ENCODE data around the gene SLC39A5. TPM values are rescaled to one million over a fixed set of nuclear protein-coding genes. Genes with fewer than 3 reads are reported as not detected.

The SLC39A5 gene
- polyA plus RNA-seq, 1 of the 3 experiments (the other 2 are of a cell fraction) = 0.12 TPM

GRCh38 chr12:56222531-56222895 lies 7.3 kb upstream of the SLC39A5 start:
- H3K79me2 ChIP-seq (ENCODE audit: insufficient read depth) = peaks cover 35% of the 10 kb centered on the region
- H3K9me2 ChIP-seq = no peaks in the 10 kb centered on the region
- H3K36me3 ChIP-seq (replicated peaks in 1 of 2; ENCODE audit: control insufficient read depth in 1 of 2, insufficient read depth in 2 of 2, low read length in 1 of 2) = no peaks in the 10 kb centered on the region
- peak overlapping the region; percentile 80 for H3K4me2 ChIP-seq
- no peaks in the 10 kb centered on the region for H3K9me3 ChIP-seq
- peak overlapping the region; percentile 61; the same call in 1 of the 2 replicates for H2AFZ ChIP-seq (ENCODE audit: low read depth)
- peaks cover 24% of the 10 kb centered on the region for H3F3A ChIP-seq (replicated peaks; ENCODE audit: insufficient read depth)
- H3K4me3 ChIP-seq (ENCODE audit: low read depth in 2 of 2, low read length in 1 of 2) = peak overlapping the region; percentile 71 to 85
- peak overlapping the region; percentile 93 to 98 for H3K27ac ChIP-seq (ENCODE audit: low read depth in 2 of 2, low read length in 1 of 2)
- ChIA-PET POLR2A (interaction anchor here (0.9 to 3.0 kb wide), 11 partner anchors 14 to 118 kb away, joined by 3 to 23 read pairs (median 6); partner anchors contain the start of genes ANKRD52, CNPY2, ESYT1 and PA2G4), CTCF (interaction anchor here (0.6 to 4.1 kb wide), 23 partner anchors 10 to 886 kb away, joined by 3 to 47 read pairs (median 5); partner anchors contain the start of genes ANKRD52, COQ10A, ESYT1 and SMARCC2)
- WGBS (ENCODE audit: low lambda C conversion rate) = 57% methylated on average over 4 of the region's 4 CpGs
- no peaks in the 10 kb centered on the region for H4K20me1 ChIP-seq (ENCODE audit: insufficient read depth)
- H3K27me3 ChIP-seq (ENCODE audit: insufficient read depth) = no peaks in the 10 kb centered on the region
- DNase-seq = no peak
- H3K4me1 ChIP-seq (ENCODE audit: control insufficient read depth in 1 of 2, insufficient read depth in 2 of 2, low read depth in 1 of 2, low read length in 1 of 2) = peaks cover 13 to 22% of the 10 kb centered on the region in 2 experiments; a peak in 2 of 4 replicates
- peak overlapping the region; percentile 96 for H3K9ac ChIP-seq
- no peak for TF ChIP-seq CHD2 (IDR thresholded peaks at IDR 0.05; ENCODE audit: low read length, partially characterized antibody)
- no peak for TF ChIP-seq MEF2A (IDR thresholded peaks at IDR 0.05; ENCODE audit: borderline replicate concordance, low read depth)
- no peak for TF ChIP-seq IRF3 (IDR thresholded peaks at IDR 0.05; ENCODE audit: low read depth, low read length)
- no peak for TF ChIP-seq PBX3 (IDR thresholded peaks at IDR 0.05)
- no peak for TF ChIP-seq SIN3A (IDR thresholded peaks at IDR 0.05; ENCODE audit: borderline replicate concordance, low read depth, low read length)
- TF ChIP-seq TCF12 (IDR thresholded peaks at IDR 0.05) = no peak
- no peak for TF ChIP-seq NFIC (IDR thresholded peaks at IDR 0.05; ENCODE audit: borderline replicate concordance)
- no peak for TF ChIP-seq YY1 (IDR thresholded peaks at IDR 0.05; ENCODE audit: low read depth)
- TF ChIP-seq POLR2AphosphoS5 (IDR thresholded peaks at IDR 0.05; ENCODE audit: low read depth, low read length) = no peak
- no peak for TF ChIP-seq JUND (IDR thresholded peaks at IDR 0.05)
- TF ChIP-seq FOSL2 (IDR thresholded peaks at IDR 0.05; ENCODE audit: borderline replicate concordance, low read depth) = no peak
- TF ChIP-seq GATA2 (CRISPR knock-in tag; IDR thresholded peaks at IDR 0.05) = no peak
- no peak for TF ChIP-seq USF1 (IDR thresholded peaks at IDR 0.05; ENCODE audit: borderline replicate concordance, low read depth)
- no peak for TF ChIP-seq RCOR1 (IDR thresholded peaks at IDR 0.05; ENCODE audit: low read length)

- ChIA-PET POLR2A (interaction anchor here (0.6 kb wide), 1 partner anchor 23 kb away, joined by 3 read pairs; no protein-coding TSS in a partner anchor), CTCF (interaction anchor here (0.6 to 4.1 kb wide), 11 partner anchors 11 to 486 kb away, joined by 3 to 47 read pairs (median 5); partner anchors contain the start of genes SMARCC2 and ZC3H10)
- peak overlapping the region; percentile 56 to 64 for H3K27ac ChIP-seq (ENCODE audit: low read depth in 2 of 2, low read length in 1 of 2)
Measured at GRCh38 chr12:56223571-56224101, 6.2 kb upstream of the SLC39A5 start.

More at GRCh38 chr12:56223571-56224101, 6.2 kb upstream of the SLC39A5 start:
- Histone ChIP-seq H3K9ac (no peak overlapping the region), H3K4me3 (ENCODE audit: low read depth in 2 of 2, low read length in 1 of 2) (peak overlapping the region in 1 of 2 experiments; percentile 97; a peak in 3 of 4 replicates), H3K36me3 (replicated peaks in 1 of 2; ENCODE audit: control insufficient read depth in 1 of 2, insufficient read depth in 2 of 2, low read length in 1 of 2) (no peaks in the 10 kb centered on the region), H3K9me3 (no peaks in the 10 kb centered on the region), H3K4me2 (peak overlapping the region; percentile 46; the same call in 1 of the 2 replicates), H4K20me1 (ENCODE audit: insufficient read depth) (no peaks in the 10 kb centered on the region), H3F3A (replicated peaks; ENCODE audit: insufficient read depth) (peaks cover 24% of the 10 kb centered on the region), H3K9me2 (no peaks in the 10 kb centered on the region), H2AFZ (ENCODE audit: low read depth) (peak overlapping the region; percentile 90; the same call in 1 of the 2 replicates), H3K79me2 (ENCODE audit: insufficient read depth) (peaks cover 26% of the 10 kb centered on the region), H3K4me1 (ENCODE audit: control insufficient read depth in 1 of 2, insufficient read depth in 2 of 2, low read depth in 1 of 2, low read length in 1 of 2) (peaks cover 13 to 22% of the 10 kb centered on the region in 2 experiments; a peak in 2 of 4 replicates), H3K27me3 (ENCODE audit: insufficient read depth) (no peaks in the 10 kb centered on the region)
- DNase-seq = no peak
- TF ChIP-seq RAD21 (IDR thresholded peaks at IDR 0.05; ENCODE audit: low read length) (no peak), USF2 (IDR thresholded peaks at IDR 0.05; ENCODE audit: borderline replicate concordance, low read depth, low read length) (no peak), MEF2A (IDR thresholded peaks at IDR 0.05; ENCODE audit: borderline replicate concordance, low read depth) (no peak), EZH2phosphoT487 (IDR thresholded peaks at IDR 0.05; ENCODE audit: borderline replicate concordance, low read depth) (no peak), TCF12 (IDR thresholded peaks at IDR 0.05) (no peak), POLR2AphosphoS5 (IDR thresholded peaks at IDR 0.05; ENCODE audit: low read depth, low read length) (no peak), CHD2 (IDR thresholded peaks at IDR 0.05; ENCODE audit: low read length, partially characterized antibody) (no peak), CTCF (IDR thresholded peaks at IDR 0.05) (no peak), RCOR1 (IDR thresholded peaks at IDR 0.05; ENCODE audit: low read length) (no peak), TEAD4 (IDR thresholded peaks at IDR 0.05; ENCODE audit: borderline replicate concordance, insufficient read depth) (no peak)
- WGBS (ENCODE audit: low lambda C conversion rate) = 42% methylated on average over 15 of the region's 15 CpGs
